ENCODE measurements around the gene A2M.
"Not testable (repeated sequence)": the region's sequence is repeated elsewhere in the genome, so short reads cannot be mapped to it uniquely, and the experiment has no call there.

The A2M gene

GRCh38 chr12:9144730-9145106 is 29.0 kb upstream of the A2M start:
- Histone ChIP-seq H3K27ac (no peak overlapping the region), H3K4me3 (ENCODE audit: low read depth, low read length) (no peak overlapping the region), H3K27me3 (ENCODE audit: insufficient read depth, low read depth, severe bottlenecking) (no peaks in the 10 kb centered on the region), H3K9me3 (ENCODE audit: severe bottlenecking) (peaks cover 9% of the 10 kb centered on the region), H3K36me3 (no peaks in the 10 kb centered on the region)
- no peak for TF ChIP-seq CTCF (IDR thresholded peaks at IDR 0.05; ENCODE audit: low read depth, low read length)
- no peak for DNase-seq

GRCh38 chr12:9143929-9144729 is 28.4 kb upstream of the A2M start:
- peaks cover 9% of the 10 kb centered on the region for H3K9me3 ChIP-seq (ENCODE audit: severe bottlenecking)

GRCh38 chr12:9143137-9143536 is 27.4 kb upstream of the A2M start:
- H3K4me3 ChIP-seq (ENCODE audit: low read depth, low read length): no peak overlapping the region
- H3K27me3 ChIP-seq (ENCODE audit: insufficient read depth, low read depth, severe bottlenecking): no peaks in the 10 kb centered on the region
- no peak overlapping the region for H3K27ac ChIP-seq
- peaks cover 9% of the 10 kb centered on the region for H3K9me3 ChIP-seq (ENCODE audit: severe bottlenecking)
- H3K36me3 ChIP-seq: no peaks in the 10 kb centered on the region
- no peak for DNase-seq
- no peak for TF ChIP-seq CTCF (IDR thresholded peaks at IDR 0.05; ENCODE audit: low read depth, low read length)

More at GRCh38 chr12:9143929-9144729, 28.4 kb upstream of the A2M start:
- no peaks in the 10 kb centered on the region for H3K27me3 ChIP-seq (ENCODE audit: insufficient read depth, low read depth, severe bottlenecking)
- no peaks in the 10 kb centered on the region for H3K36me3 ChIP-seq
- no peak overlapping the region for H3K27ac ChIP-seq
- no peak for TF ChIP-seq CTCF (IDR thresholded peaks at IDR 0.05; ENCODE audit: low read depth, low read length)
- H3K4me3 ChIP-seq (ENCODE audit: low read depth, low read length): no peak overlapping the region
- DNase-seq: no peak

GRCh38 chr12:9139588-9140290 is 24.0 kb upstream of the A2M start:
- not testable (repeated sequence) for H3K27me3 ChIP-seq (ENCODE audit: insufficient read depth, low read depth, severe bottlenecking); H3K36me3 ChIP-seq; H3K9me3 ChIP-seq (ENCODE audit: severe bottlenecking); DNase-seq; H3K27ac ChIP-seq; H3K4me3 ChIP-seq (ENCODE audit: low read depth, low read length)

GRCh38 chr12:9135903-9136310 is 20.2 kb upstream of the A2M start:
- Histone ChIP-seq H3K36me3 (no peaks in the 10 kb centered on the region), H3K27me3 (ENCODE audit: insufficient read depth, low read depth, severe bottlenecking) (no peaks in the 10 kb centered on the region), H3K4me3 (ENCODE audit: low read depth, low read length) (no peak overlapping the region), H3K9me3 (ENCODE audit: severe bottlenecking) (no peaks in the 10 kb centered on the region), H3K27ac (no peak overlapping the region)
- TF ChIP-seq CTCF (IDR thresholded peaks at IDR 0.05; ENCODE audit: low read depth, low read length): no peak
- DNase-seq: no peak

GRCh38 chr12:9134981-9135628 is 19.4 kb upstream of the A2M start:
- Histone ChIP-seq H3K4me3 (ENCODE audit: low read depth, low read length) (no peak overlapping the region), H3K9me3 (ENCODE audit: severe bottlenecking) (no peaks in the 10 kb centered on the region), H3K27me3 (ENCODE audit: insufficient read depth, low read depth, severe bottlenecking) (no peaks in the 10 kb centered on the region), H3K27ac (no peak overlapping the region), H3K36me3 (no peaks in the 10 kb centered on the region)
- no peak for DNase-seq
- peak; percentile 22; the same call in 1 of the 2 replicates for TF ChIP-seq CTCF (IDR thresholded peaks at IDR 0.05; ENCODE audit: low read depth, low read length)

Measured in WERI-Rb-1 (cell line).